ENCODE results near the gene LMF1. TPM values are rescaled to one million over a fixed set of nuclear protein-coding genes. Genes with fewer than 3 reads are reported as not detected.

Gene LMF1
- total and polyA plus RNA-seq, 2 of the 4 experiments (the other 2 are of a cell fraction), result 7.7 to 13.1 TPM

DNA sequence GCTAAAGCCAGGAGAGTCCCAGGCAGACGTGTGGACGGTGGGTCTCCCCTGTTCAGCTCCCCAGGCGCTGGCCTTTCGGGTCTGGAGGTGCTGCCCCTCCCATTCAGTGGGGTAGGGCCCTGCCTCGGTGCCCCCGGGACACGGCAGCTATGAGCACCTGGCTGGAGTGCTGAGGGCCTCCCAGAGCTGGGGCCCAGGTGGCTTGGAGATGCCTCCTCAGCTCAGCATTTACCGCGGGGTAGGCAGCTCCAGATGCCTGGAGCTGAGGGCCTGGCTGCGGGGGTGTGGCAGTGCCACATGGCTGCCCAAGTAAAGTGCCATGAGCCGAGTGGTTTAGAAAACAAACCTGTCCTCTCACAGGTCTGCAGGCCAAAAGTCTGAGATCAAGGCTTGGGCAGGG lies 30.3 kb upstream of the LMF1 start:
- intact Hi-C loops (cut with micrococcal nuclease), result no loop called here
- no peak overlapping the region for H3K4me3 ChIP-seq (ENCODE audit: insufficient read depth, low read depth, low read length)
- ChIA-PET POLR2A (ENCODE audit: unreplicated experiment) (no interaction called here), CTCF (no interaction called here)
- H3K9me3 ChIP-seq (ENCODE audit: control insufficient read depth, insufficient read depth, low read length), result peaks cover 10% of the 10 kb centered on the region
- H2AK9ac ChIP-seq (replicated peaks; ENCODE audit: low read depth, low read length, poor library complexity), result no peak overlapping the region
- WGBS, 2 experiments (ENCODE audit: extremely low coverage in 2 of 2, insufficient read length in 1 of 2), result 86% methylated on average over 6 of the region's 11 CpGs; no CpG with 5 or more reads in 1 of the 2 experiments
- H4K8ac ChIP-seq (ENCODE audit: low read depth in 2 of 2, low read length in 2 of 2), result no peak overlapping the region
- in situ Hi-C loops (cut with MboI; ENCODE audit: low sequenced_read_pairs), result no loop called here
- no peak overlapping the region for H3K14ac ChIP-seq (replicated peaks; ENCODE audit: low read depth, low read length)
- no peak overlapping the region for H2BK120ac ChIP-seq (ENCODE audit: low read depth, low read length)
- no peak overlapping the region for H2AFZ ChIP-seq (replicated peaks; ENCODE audit: low read length, poor library complexity)
- no peak overlapping the region for H2BK20ac ChIP-seq (ENCODE audit: low read depth, low read length)
- H3K18ac ChIP-seq (ENCODE audit: low read depth, low read length), result no peak overlapping the region
- no peak overlapping the region for H4K5ac ChIP-seq (ENCODE audit: low read depth, low read length)
- H3K79me1 ChIP-seq (ENCODE audit: low read depth in 1 of 2, low read length in 2 of 2), result no peaks in the 10 kb centered on the region
- H3K4me2 ChIP-seq (ENCODE audit: low read depth, low read length), result no peak overlapping the region
- ATAC-seq (ENCODE audit: low read depth), result no peak
- H3K27ac ChIP-seq (ENCODE audit: insufficient read depth, low read length), result no peak overlapping the region
- no TSS peak for BruUV-seq (replicated peaks)
- H3K56ac ChIP-seq (ENCODE audit: extremely low read depth, insufficient read depth, low read length), result no peak overlapping the region
- no peak for DNase-seq
- H3K9me1 ChIP-seq (ENCODE audit: insufficient read depth, low read length), result no peaks in the 10 kb centered on the region
- H3K27me3 ChIP-seq (ENCODE audit: control insufficient read depth, insufficient read depth, low read length), result peaks cover 48% of the 10 kb centered on the region; the same call in 1 of the 2 replicates
- H2BK15ac ChIP-seq (ENCODE audit: low read depth, low read length), result no peak overlapping the region
- H4K91ac ChIP-seq (ENCODE audit: insufficient read depth, low read depth, low read length), result no peak overlapping the region
- H2AK5ac ChIP-seq (ENCODE audit: low read depth, low read length), result no peak overlapping the region
- no peak overlapping the region for H3K4ac ChIP-seq (ENCODE audit: low read depth, low read length)
- H3K36me3 ChIP-seq (ENCODE audit: control insufficient read depth, insufficient read depth, low read length), result no peaks in the 10 kb centered on the region
- dilution Hi-C loops (cut with HindIII; ENCODE audit: low sequenced_read_pairs, unreplicated experiment), result no loop called here
- H3K9ac ChIP-seq (ENCODE audit: low read depth, low read length), result no peak overlapping the region
- no peak overlapping the region for H3K23ac ChIP-seq (ENCODE audit: low read depth, low read length)
- TF ChIP-seq MXI1 (IDR thresholded peaks at IDR 0.05; ENCODE audit: borderline replicate concordance, low read depth, low read length), result no peak
- TF ChIP-seq, protein P1, sequence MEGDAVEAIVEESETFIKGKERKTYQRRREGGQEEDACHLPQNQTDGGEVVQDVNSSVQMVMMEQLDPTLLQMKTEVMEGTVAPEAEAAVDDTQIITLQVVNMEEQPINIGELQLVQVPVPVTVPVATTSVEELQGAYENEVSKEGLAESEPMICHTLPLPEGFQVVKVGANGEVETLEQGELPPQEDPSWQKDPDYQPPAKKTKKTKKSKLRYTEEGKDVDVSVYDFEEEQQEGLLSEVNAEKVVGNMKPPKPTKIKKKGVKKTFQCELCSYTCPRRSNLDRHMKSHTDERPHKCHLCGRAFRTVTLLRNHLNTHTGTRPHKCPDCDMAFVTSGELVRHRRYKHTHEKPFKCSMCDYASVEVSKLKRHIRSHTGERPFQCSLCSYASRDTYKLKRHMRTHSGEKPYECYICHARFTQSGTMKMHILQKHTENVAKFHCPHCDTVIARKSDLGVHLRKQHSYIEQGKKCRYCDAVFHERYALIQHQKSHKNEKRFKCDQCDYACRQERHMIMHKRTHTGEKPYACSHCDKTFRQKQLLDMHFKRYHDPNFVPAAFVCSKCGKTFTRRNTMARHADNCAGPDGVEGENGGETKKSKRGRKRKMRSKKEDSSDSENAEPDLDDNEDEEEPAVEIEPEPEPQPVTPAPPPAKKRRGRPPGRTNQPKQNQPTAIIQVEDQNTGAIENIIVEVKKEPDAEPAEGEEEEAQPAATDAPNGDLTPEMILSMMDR (conservative IDR thresholded peaks at IDR 0.05; ENCODE audit: low read depth, low read length), result no peak
- TF ChIP-seq ELK1 (IDR thresholded peaks at IDR 0.05; ENCODE audit: borderline replicate concordance, low read depth, low read length), result no peak
- TF ChIP-seq RFX5 (IDR thresholded peaks at IDR 0.05; ENCODE audit: low read depth, low read length), result no peak
- no peak for TF ChIP-seq NFE2L2 (IDR thresholded peaks at IDR 0.05; ENCODE audit: low read depth, low read length)
- TF ChIP-seq CEBPB (IDR thresholded peaks at IDR 0.05; ENCODE audit: low read depth, low read length), result no peak
- TF ChIP-seq MAZ (IDR thresholded peaks at IDR 0.05; ENCODE audit: borderline replicate concordance, low read depth, low read length), result no peak
- no peak for TF ChIP-seq RCOR1 (IDR thresholded peaks at IDR 0.05; ENCODE audit: insufficient replicate concordance, low read length)
- TF ChIP-seq FOS (IDR thresholded peaks at IDR 0.05; ENCODE audit: low read depth, low read length), result no peak
- no peak for TF ChIP-seq RAD21 (IDR thresholded peaks at IDR 0.05; ENCODE audit: low read length)
- TF ChIP-seq MAFK (IDR thresholded peaks at IDR 0.05; ENCODE audit: low read depth, low read length), result no peak
- no peak for TF ChIP-seq CHD1 (IDR thresholded peaks at IDR 0.05; ENCODE audit: low read depth, low read length)
- TF ChIP-seq USF2 (IDR thresholded peaks at IDR 0.05; ENCODE audit: low read depth, low read length), result no peak
- TF ChIP-seq SMC3 (IDR thresholded peaks at IDR 0.05; ENCODE audit: low read depth, low read length), result no peak
- TF ChIP-seq BHLHE40 (IDR thresholded peaks at IDR 0.05; ENCODE audit: low read depth, low read length), result no peak
- no peak for TF ChIP-seq POLR2A (IDR thresholded peaks at IDR 0.05; ENCODE audit: low read depth, low read length)
- H2BK5ac ChIP-seq (ENCODE audit: low read depth, low read length, poor library complexity, severe bottlenecking), result no peak overlapping the region
- peaks cover 7% of the 10 kb centered on the region for H3K4me1 ChIP-seq (ENCODE audit: control insufficient read depth, insufficient read depth, low read length)
- H4K20me1 ChIP-seq (ENCODE audit: insufficient read depth, low read length), result no peaks in the 10 kb centered on the region; the same call in 1 of the 2 replicates
